K562 (cell line): Measurements from ENCODE around the gene CAPZA3. TPM values are rescaled to one million over a fixed set of nuclear protein-coding genes. Genes with fewer than 3 reads are reported as not detected.

Source experiments
- ATAC-seq: fragments of 200-7000 bp; cut with Tn5 transposase; 3 replicates; pipeline ENCODE4 v1.9.1; 2020; ENCODE audit warnings: moderate library complexity
- BruUV-seq: library from RNA; stranded (reverse); fragments of 400-500 nt; replicated peaks from 2 replicates; lab custom pipeline; 2021; lab: Mats Ljungman, UMichigan
- CTCF ChIA-PET: fragments of 300-600 bp; formaldehyde crosslinking; extraction: SDS; loops from one replicate; lab custom pipeline; 2021; ENCODE audit warnings: low intra/inter-chr PET ratio; lab: Yijun Ruan, JAX
- POLR2A ChIA-PET: fragments of 300-600, 350-650 bp; sonication (Branson Sonifier 250); formaldehyde crosslinking; extraction: SDS; loops from one replicate; lab custom pipeline; 2021; ENCODE audit warnings: antibody characterized with exemption, inconsistent platforms; lab: Yijun Ruan, JAX
- DNase-seq, 4 experiments: peaks; one replicate each; pipeline versions ENCODE4 v3.0.0 to v3.0.0-alpha.2; 2011 to 2018; ENCODE audit warnings: low spot score in 3 of 4, mixed read lengths in 3 of 4; ENCODE audit errors: extremely low read depth in 1 of 4
- FAIRE-seq: peaks from 2 replicates; lab custom pipeline; 2011; peaks lifted over from hg19 to GRCh38; lab: Jason Lieb, UNC
- H2AFZ ChIP-seq: 2 replicates; pipeline ENCODE4 v1.6.0; 2011; ENCODE audit warnings: low read depth, low read length, control low read depth, inconsistent platforms
- H3K27ac ChIP-seq: fragments of 200-600 bp; 3 replicates; pipeline ENCODE4 v1.8.0; 2011; ENCODE audit warnings: low read depth, mild to moderate bottlenecking, control low read depth, inconsistent platforms, low read length, moderate library complexity, mixed read lengths; ENCODE audit errors: extremely low read depth
- H3K27me3 ChIP-seq, 2 experiments: fragments of 300-600 bp in 1 of 2; 2 replicates in 1 of 2; 3 replicates in 1 of 2; pipeline versions ENCODE4 v1.6.0 to v1.8.0; 2011; ENCODE audit warnings: inconsistent platforms in 2 of 2, low read length in 2 of 2, mild to moderate bottlenecking in 1 of 2, mixed read lengths in 1 of 2, moderate library complexity in 1 of 2; ENCODE audit not compliant: control insufficient read depth in 2 of 2, insufficient read depth in 2 of 2
- H3K36me3 ChIP-seq: fragments of 300-600 bp; 3 replicates; pipeline ENCODE4 v1.8.0; 2011; ENCODE audit warnings: mild to moderate bottlenecking, low read length, inconsistent platforms; ENCODE audit not compliant: control insufficient read depth, insufficient read depth
- H3K4me1 ChIP-seq, 2 experiments: fragments of 200-600 bp in 1 of 2; replicated peaks in 1 of 2; 2 replicates in 1 of 2; 3 replicates in 1 of 2; pipeline versions ENCODE4 v1.5.1 to v1.8.0; 2011; ENCODE audit warnings: inconsistent platforms in 2 of 2, low read length in 2 of 2, mild to moderate bottlenecking in 1 of 2, mixed read lengths in 1 of 2, moderate library complexity in 1 of 2; ENCODE audit not compliant: control insufficient read depth in 2 of 2, insufficient read depth in 2 of 2
- H3K4me2 ChIP-seq: 2 replicates; pipeline ENCODE4 v1.6.1; 2011; ENCODE audit warnings: low read length, control low read depth, inconsistent platforms, mixed read lengths; ENCODE audit not compliant: insufficient read depth
- H3K4me3 ChIP-seq: fragments of 200-600 bp; sonication (generic), shearing (Covaris generic); 2 replicates; pipeline ENCODE4 v1.5.1; 2016; ENCODE audit warnings: control low read depth, inconsistent platforms
- H3K79me2 ChIP-seq: fragments of 200-600 bp; 3 replicates; pipeline ENCODE4 v1.8.0; 2011; ENCODE audit warnings: low read length, inconsistent platforms; ENCODE audit not compliant: control insufficient read depth, insufficient read depth
- H3K9ac ChIP-seq, 2 experiments: 2 replicates each; pipeline versions ENCODE4 v1.6.0 to v1.6.1; 2011; ENCODE audit warnings: low read depth in 2 of 2, low read length in 2 of 2, control low read depth in 1 of 2, inconsistent platforms in 1 of 2, mild to moderate bottlenecking in 1 of 2, mixed read lengths in 1 of 2; ENCODE audit not compliant: insufficient read depth in 1 of 2
- H3K9me1 ChIP-seq: one replicate; pipeline ENCODE4 v1.6.0; 2011; ENCODE audit warnings: inconsistent platforms, mild to moderate bottlenecking, low read length, moderate library complexity; ENCODE audit not compliant: control insufficient read depth, insufficient read depth
- H3K9me3 ChIP-seq: replicated peaks from 2 replicates; pipeline ENCODE4 v1.5.1; 2011; ENCODE audit warnings: low read depth, low read length, inconsistent platforms; ENCODE audit not compliant: control insufficient read depth, insufficient read depth
- H4K20me1 ChIP-seq: replicated peaks from 2 replicates; pipeline ENCODE4 v1.6.1; 2011; ENCODE audit warnings: low read length, inconsistent platforms, mixed read lengths; ENCODE audit not compliant: control insufficient read depth, insufficient read depth
- CBFA2T2 ChIP-seq: fragments of 450-650 bp; conservative IDR thresholded peaks from 2 replicates; pipeline ENCODE4 v1.6.1; 2017; ENCODE audit warnings: mild to moderate bottlenecking
- CEBPB ChIP-seq: fragments of 450-650 bp; IDR thresholded peaks from 2 replicates; pipeline ENCODE4 v1.6.1; 2016; ENCODE audit warnings: missing genetic modification characterization, missing compliant biosample characterization
- CEBPG ChIP-seq, 3 experiments: fragments of 200-800 bp in 1 of 3; sonication (Bioruptor generic) in 1 of 3; sonication (generic) in 1 of 3; formaldehyde crosslinking in 1 of 3; IDR thresholded peaks in 2 of 3; conservative IDR thresholded peaks in 1 of 3; 2 replicates each; pipeline versions ENCODE4 v1.6.1 to v1.8.0; 2016 to 2022; ENCODE audit warnings: missing compliant biosample characterization in 2 of 3, missing genetic modification characterization in 2 of 3, mild to moderate bottlenecking in 1 of 3, missing genetic modification reagents in 1 of 3
- FOSL1 ChIP-seq: fragments of 200-800 bp; sonication (Bioruptor generic); conservative IDR thresholded peaks from 2 replicates; pipeline ENCODE4 v1.6.1; 2016; ENCODE audit warnings: missing genetic modification characterization, missing compliant biosample characterization
- ILF3 ChIP-seq: fragments of 450-650 bp; IDR thresholded peaks from 2 replicates; pipeline ENCODE4 v1.6.1; 2018; ENCODE audit warnings: antibody characterized with exemption, mild to moderate bottlenecking, moderate library complexity, borderline replicate concordance
- MAZ ChIP-seq, 2 experiments: fragments of 450-650 bp in 1 of 2; sonication (generic) in 1 of 2; formaldehyde crosslinking; IDR thresholded peaks in 1 of 2; conservative IDR thresholded peaks in 1 of 2; 2 replicates each; pipeline versions ENCODE4 v1.4.0 to v1.5.0; 2020; ENCODE audit warnings: mild to moderate bottlenecking in 1 of 2, missing genetic modification reagents in 1 of 2
- RBM22 ChIP-seq: fragments of 200-400 bp; formaldehyde crosslinking; IDR thresholded peaks from 2 replicates; pipeline ENCODE4 v1.6.1; 2018; ENCODE audit warnings: low read length, low read depth; ENCODE audit not compliant: poor library complexity, severe bottlenecking
- TRIM24 ChIP-seq, 2 experiments: fragments of 450-650 bp; IDR thresholded peaks; 2 replicates each; pipeline ENCODE4 v1.6.1; 2016
- ZNF316 ChIP-seq: fragments of 450-650 bp; IDR thresholded peaks from 2 replicates; pipeline ENCODE4 v1.6.1; 2016
- WGBS: fragments of 100-300 bp; shearing (Covaris generic); methylation state at CpG from one replicate; pipeline ENCODE4 v1.1.6; 2016; ENCODE audit warnings: low coverage, mixed read lengths; ENCODE audit not compliant: insufficient coverage; ENCODE audit errors: missing lambda C conversion rate; 5-methylcytosine and 5-hydroxymethylcytosine counted together
- in situ Hi-C: fragments of 300-500 bp; cut with MboI; formaldehyde crosslinking; loops from 4 replicates; pipeline ENCODE4 v1.15.0; 2018; ENCODE audit warnings: inconsistent platforms, mixed read lengths
- intact Hi-C: fragments of 100-400 bp; cut with micrococcal nuclease; formaldehyde crosslinking; loops from 2 replicates; pipeline ENCODE4 v1.14.2; 2022
- polyA plus RNA-seq, 8 experiments: library from polyadenylated mRNA; depleted of rRNA in 4 of 8; stranded (reverse) in 5 of 8; unstranded in 3 of 8; fragments of >200 nt; fragmentation: Nextera tagmentation in 2 of 8; fragmentation: Illumina TruSeq in 1 of 8; extraction: Ambion mirVana in 2 of 8; extraction: Trizol in 1 of 8; gene quantifications; 2 replicates each; pipeline versions ENCODE4 v1.2.1 to v1.2.3, GENCODE V29; 2011 to 2014; ENCODE audit warnings: inconsistent platforms in 1 of 8, missing spikeins in 1 of 8
- total RNA-seq, 7 experiments: library from RNA; depleted of rRNA in 6 of 7; stranded (reverse); fragments of >200 nt in 6 of 7; fragmentation: Illumina TruSeq in 2 of 7; extraction: Trizol in 2 of 7; gene quantifications; 2 replicates each; pipeline versions ENCODE4 v1.2.1 to v1.2.3, GENCODE V29; 2011 to 2021; ENCODE audit warnings: low replicate concordance in 1 of 7
- TF ChIP-seq, protein P1 (sequence below), 2 experiments: fragments of 450-650 bp in 1 of 2; IDR thresholded peaks; 2 replicates each; pipeline ENCODE4 v1.6.1; 2011 to 2017; ENCODE audit warnings: low read depth in 2 of 2, antibody characterized with exemption in 1 of 2, borderline replicate concordance in 1 of 2, low read length in 1 of 2, mild to moderate bottlenecking in 1 of 2, mixed read lengths in 1 of 2; ENCODE audit not compliant: control insufficient read depth in 1 of 2
- TF ChIP-seq, protein P2 (sequence below): fragments of 250-450 bp; sonication (Bioruptor Pico); IDR thresholded peaks from 2 replicates; pipeline ENCODE4 v1.4.0; 2020; ENCODE audit warnings: mild to moderate bottlenecking
- TF ChIP-seq, protein P3 (sequence below), 2 experiments: fragments of 450-650 bp in 1 of 2; sonication (generic) in 1 of 2; formaldehyde crosslinking in 1 of 2; IDR thresholded peaks in 1 of 2; conservative IDR thresholded peaks in 1 of 2; 2 replicates each; pipeline versions ENCODE4 v1.6.1 to v1.8.1; 2016 to 2023; ENCODE audit warnings: mild to moderate bottlenecking in 2 of 2, moderate library complexity in 2 of 2, inconsistent platforms in 1 of 2, missing genetic modification reagents in 1 of 2

The CAPZA3 gene
- total and polyA plus RNA-seq, 9 of the 15 experiments (the other 6 are each of a cell fraction or from before 2014, with no cell fraction given) = not detected

DNA sequence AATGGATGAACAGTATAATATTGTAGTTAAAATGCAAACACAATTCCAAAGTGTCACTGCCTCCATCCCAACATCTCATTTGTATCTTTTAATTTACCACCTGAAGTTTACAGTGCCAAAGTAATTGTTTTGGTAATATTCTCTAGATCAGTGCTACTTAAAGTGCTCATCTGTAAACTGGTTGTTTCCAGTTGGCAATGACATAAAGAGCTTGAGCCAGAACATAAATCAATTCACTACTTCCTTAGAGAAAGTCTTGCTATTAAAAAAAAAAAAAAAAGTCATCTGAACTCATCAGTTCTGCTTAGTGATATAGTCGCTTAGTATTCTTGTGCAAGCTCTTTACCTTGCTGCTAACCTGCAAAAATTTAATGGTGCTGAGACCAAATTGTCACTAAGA, 16.5 kb upstream of the CAPZA3 start (continued):
- TF ChIP-seq, protein P1, sequence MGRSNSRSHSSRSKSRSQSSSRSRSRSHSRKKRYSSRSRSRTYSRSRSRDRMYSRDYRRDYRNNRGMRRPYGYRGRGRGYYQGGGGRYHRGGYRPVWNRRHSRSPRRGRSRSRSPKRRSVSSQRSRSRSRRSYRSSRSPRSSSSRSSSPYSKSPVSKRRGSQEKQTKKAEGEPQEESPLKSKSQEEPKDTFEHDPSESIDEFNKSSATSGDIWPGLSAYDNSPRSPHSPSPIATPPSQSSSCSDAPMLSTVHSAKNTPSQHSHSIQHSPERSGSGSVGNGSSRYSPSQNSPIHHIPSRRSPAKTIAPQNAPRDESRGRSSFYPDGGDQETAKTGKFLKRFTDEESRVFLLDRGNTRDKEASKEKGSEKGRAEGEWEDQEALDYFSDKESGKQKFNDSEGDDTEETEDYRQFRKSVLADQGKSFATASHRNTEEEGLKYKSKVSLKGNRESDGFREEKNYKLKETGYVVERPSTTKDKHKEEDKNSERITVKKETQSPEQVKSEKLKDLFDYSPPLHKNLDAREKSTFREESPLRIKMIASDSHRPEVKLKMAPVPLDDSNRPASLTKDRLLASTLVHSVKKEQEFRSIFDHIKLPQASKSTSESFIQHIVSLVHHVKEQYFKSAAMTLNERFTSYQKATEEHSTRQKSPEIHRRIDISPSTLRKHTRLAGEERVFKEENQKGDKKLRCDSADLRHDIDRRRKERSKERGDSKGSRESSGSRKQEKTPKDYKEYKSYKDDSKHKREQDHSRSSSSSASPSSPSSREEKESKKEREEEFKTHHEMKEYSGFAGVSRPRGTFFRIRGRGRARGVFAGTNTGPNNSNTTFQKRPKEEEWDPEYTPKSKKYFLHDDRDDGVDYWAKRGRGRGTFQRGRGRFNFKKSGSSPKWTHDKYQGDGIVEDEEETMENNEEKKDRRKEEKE (IDR thresholded peaks at IDR 0.05; ENCODE audit: borderline replicate concordance in 1 of 2, control insufficient read depth in 1 of 2, low read depth in 2 of 2, low read length in 1 of 2) = no peak
- TF ChIP-seq, protein P2, sequence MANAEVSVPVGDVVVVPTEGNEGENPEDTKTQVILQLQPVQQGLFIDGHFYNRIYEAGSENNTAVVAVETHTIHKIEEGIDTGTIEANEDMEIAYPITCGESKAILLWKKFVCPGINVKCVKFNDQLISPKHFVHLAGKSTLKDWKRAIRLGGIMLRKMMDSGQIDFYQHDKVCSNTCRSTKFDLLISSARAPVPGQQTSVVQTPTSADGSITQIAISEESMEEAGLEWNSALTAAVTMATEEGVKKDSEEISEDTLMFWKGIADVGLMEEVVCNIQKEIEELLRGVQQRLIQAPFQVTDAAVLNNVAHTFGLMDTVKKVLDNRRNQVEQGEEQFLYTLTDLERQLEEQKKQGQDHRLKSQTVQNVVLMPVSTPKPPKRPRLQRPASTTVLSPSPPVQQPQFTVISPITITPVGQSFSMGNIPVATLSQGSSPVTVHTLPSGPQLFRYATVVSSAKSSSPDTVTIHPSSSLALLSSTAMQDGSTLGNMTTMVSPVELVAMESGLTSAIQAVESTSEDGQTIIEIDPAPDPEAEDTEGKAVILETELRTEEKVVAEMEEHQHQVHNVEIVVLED (CRISPR knock-in tag) = no peak
- TF ChIP-seq ILF3 = no peak
- TF ChIP-seq ZNF316 = no peak

DNA sequence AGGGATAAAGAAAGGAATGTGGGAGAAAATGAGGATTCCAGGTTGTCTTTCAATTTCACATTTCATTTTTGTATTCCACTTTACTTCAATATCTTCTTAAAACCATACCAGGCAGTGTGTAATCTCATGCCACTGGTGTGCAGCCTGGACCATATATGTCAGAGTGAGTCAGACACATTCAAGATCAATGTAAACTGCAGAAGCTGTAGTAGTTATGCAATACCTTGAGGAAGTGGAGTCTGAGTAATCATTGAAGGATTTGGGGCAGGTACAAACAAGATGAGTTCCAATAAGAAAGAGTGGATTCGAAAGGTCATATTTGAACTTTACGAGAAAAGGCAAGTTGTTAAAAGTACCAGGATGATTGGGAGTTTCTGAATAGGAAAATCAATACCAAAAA, 14.2 kb upstream of the CAPZA3 start:
- ATAC-seq (no peak), DNase-seq (no peak), FAIRE-seq (no peak)
- Histone ChIP-seq H3K9me3 (no peaks in the 10 kb centered on the region), H3K36me3 (no peaks in the 10 kb centered on the region), H3K27me3 (no peaks in the 10 kb centered on the region), H4K20me1 (no peaks in the 10 kb centered on the region), H3K4me1 (no peaks in the 10 kb centered on the region; a peak in 1 of 5 replicates), H3K27ac (no peak overlapping the region), H3K4me3 (no peak overlapping the region), H3K79me2 (no peaks in the 10 kb centered on the region), H3K4me2 (no peak overlapping the region), H3K9ac (no peak overlapping the region), H3K9me1 (no peaks in the 10 kb centered on the region), H2AFZ (no peak overlapping the region)
- intact Hi-C loops = no loop called here
- in situ Hi-C loops = no loop called here
- 63% methylated on average over 2 of the region's 2 CpGs for WGBS
- CTCF ChIA-PET = no interaction called here
- TF ChIP-seq, protein P3, sequence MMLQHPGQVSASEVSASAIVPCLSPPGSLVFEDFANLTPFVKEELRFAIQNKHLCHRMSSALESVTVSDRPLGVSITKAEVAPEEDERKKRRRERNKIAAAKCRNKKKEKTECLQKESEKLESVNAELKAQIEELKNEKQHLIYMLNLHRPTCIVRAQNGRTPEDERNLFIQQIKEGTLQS (IDR thresholded peaks at IDR 0.05) = peak; percentile 38; the same call in 1 of the 2 replicates
- TF ChIP-seq, protein P3 (CRISPR knock-in tag; conservative IDR thresholded peaks at IDR 0.05) = no peak
- peak; percentile 72 for TF ChIP-seq CEBPB (tag)
- peak; percentile 43 to 64; a peak in 2 of 4 replicates for TF ChIP-seq TRIM24 (IDR thresholded peaks at IDR 0.05)
- TF ChIP-seq CEBPG (CRISPR knock-in tag; IDR thresholded peaks at IDR 0.05) = peak; percentile 58
- TF ChIP-seq CEBPG (tag; conservative IDR thresholded peaks at IDR 0.05 in 1 of 2, IDR thresholded peaks at IDR 0.05 in 1 of 2) = peak in 1 of 2 experiments; percentile 65; a peak in 2 of 4 replicates
- no peak for TF ChIP-seq MAZ (CRISPR knock-in tag; conservative IDR thresholded peaks at IDR 0.05 in 1 of 2, IDR thresholded peaks at IDR 0.05 in 1 of 2)
- TF ChIP-seq CBFA2T2 = 0 out of 2 replicates have a peak, but pooled peaks have one; percentile 21
- no peak for TF ChIP-seq FOSL1 (tag)
- no peak for TF ChIP-seq RBM22
- no TSS peak for BruUV-seq
- POLR2A ChIA-PET = no interaction called here
